Measurements from ENCODE around the gene TREML4.

The TREML4 gene

DNA sequence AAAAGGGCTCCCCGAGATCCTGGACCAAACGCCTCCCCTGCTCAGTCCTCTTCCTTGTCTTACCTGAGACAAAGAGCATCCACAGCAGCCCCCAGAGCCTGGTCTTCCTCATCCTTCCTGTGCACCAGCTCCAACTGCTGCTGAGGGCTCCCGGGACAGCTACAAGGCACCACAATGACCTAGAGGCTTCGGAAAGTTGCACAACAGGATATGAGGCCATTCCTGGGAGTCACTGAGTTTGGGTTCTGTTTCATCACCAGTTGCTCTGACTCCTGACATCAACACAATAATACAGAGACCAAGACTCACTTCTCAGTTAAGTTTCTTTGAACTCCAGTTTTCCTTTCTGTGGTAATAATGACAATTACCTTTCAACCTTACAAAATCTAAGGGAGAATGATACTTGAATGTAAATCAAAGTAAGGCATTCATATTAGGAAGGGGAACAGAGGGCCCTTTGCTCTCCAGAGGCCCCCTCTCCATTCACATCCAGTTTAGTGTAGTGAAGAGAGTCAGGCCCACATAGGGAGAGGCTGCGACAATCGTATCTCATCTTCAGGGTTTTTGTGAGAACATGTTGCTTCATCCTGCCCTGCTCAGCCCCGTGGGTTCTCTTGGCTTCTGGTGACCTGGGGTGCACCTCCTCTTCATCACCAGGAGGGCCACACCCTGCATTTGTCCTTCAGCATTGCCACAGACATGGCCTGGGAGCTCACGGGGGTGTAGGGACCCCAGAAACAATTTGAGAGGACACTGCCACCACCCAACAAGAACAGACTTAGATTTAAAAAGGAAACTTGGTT is 58.6 kb downstream of the TREML4 start, which contains the start of gene TREM1:
Gene TREM1 (minus strand): TSS at position 139 of the 803 bp plus-strand sequence. CDS start 27 bp downstream, at position 112.
- DNase-seq (ENCODE audit: low read depth in 2 of 2), result no peak

DNA sequence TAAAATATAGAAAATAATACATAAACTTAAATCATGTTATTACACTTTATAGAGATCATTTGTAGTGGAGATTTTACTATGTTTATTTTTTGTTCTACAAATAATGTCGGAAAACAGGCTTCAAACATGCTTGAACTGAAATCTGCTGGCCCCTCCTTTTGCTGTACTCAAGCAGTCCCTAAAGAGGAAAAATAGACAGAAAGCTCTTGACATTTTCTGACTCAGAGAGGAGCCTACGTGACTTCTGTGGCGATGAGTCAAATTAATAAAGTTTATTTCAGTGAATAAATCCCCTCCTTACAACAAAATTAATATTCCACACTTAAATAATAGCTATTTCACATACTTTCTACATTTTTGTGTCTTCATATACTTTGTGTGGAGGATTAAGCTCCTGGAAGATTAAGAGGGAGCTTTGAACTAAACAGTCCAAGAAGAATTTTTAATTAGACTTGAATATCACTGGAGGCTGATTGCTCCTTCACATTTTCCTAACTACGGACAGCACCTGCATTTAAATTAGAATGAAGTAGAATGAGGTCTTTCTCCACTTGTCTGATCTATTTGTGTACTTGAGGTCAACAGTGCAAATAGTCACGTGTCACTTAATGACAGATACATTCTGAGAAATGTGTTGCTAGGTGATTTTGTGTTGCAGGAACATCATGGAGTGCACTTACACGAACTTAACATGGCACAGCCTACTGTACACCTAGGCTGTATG is 60.0 kb downstream of the TREML4 start:
- DNase-seq (ENCODE audit: low read depth in 2 of 2), result no peak
